OCI-LY1 (cell line): Measurements from ENCODE around the gene SAYSD1.

Experiments
- H2AFZ ChIP-seq: fragments of 200-600 bp; sonication (generic), shearing (Covaris generic); 2 replicates; pipeline ENCODE4 v1.6.0; 2014; ENCODE audit warnings: antibody characterized with exemption, mild to moderate bottlenecking, low read length
- H3F3A ChIP-seq: fragments of 200-600 bp; sonication (generic), shearing (Covaris generic); 2 replicates; pipeline ENCODE4 v1.6.0; 2014; ENCODE audit warnings: mild to moderate bottlenecking, antibody characterized with exemption, low read length, moderate library complexity; ENCODE audit not compliant: insufficient read depth
- H3K27ac ChIP-seq: fragments of 200-600 bp; sonication (generic); 2 replicates; pipeline ENCODE4 v1.5.1; 2014; ENCODE audit warnings: low read length, mixed run types, mild to moderate bottlenecking, low read depth; ENCODE audit not compliant: poor library complexity, severe bottlenecking
- H3K27me3 ChIP-seq: fragments of 200-600 bp; sonication (generic); 2 replicates; pipeline ENCODE4 v1.6.0; 2014; ENCODE audit warnings: antibody characterized with exemption, mild to moderate bottlenecking, low read length, moderate library complexity; ENCODE audit not compliant: insufficient read depth
- H3K36me3 ChIP-seq: fragments of 200-600 bp; sonication (generic); 2 replicates; pipeline ENCODE4 v1.6.1; 2014; ENCODE audit warnings: mild to moderate bottlenecking, antibody characterized with exemption, low read length, moderate library complexity, mixed read lengths; ENCODE audit not compliant: insufficient read depth
- H3K4me1 ChIP-seq: fragments of 200-600 bp; sonication (generic); 2 replicates; pipeline ENCODE4 v1.5.1; 2014; ENCODE audit warnings: mild to moderate bottlenecking, low read length, moderate library complexity; ENCODE audit not compliant: insufficient read depth, severe bottlenecking
- H3K4me2 ChIP-seq: fragments of 200-600 bp; sonication (generic), shearing (Covaris generic); 2 replicates; pipeline ENCODE4 v1.6.1; 2014; ENCODE audit warnings: low read length
- H3K4me3 ChIP-seq: fragments of 200-600 bp; sonication (generic); 2 replicates; pipeline ENCODE4 v1.5.1; 2014; ENCODE audit warnings: low read length, low read depth, mild to moderate bottlenecking, mixed read lengths; ENCODE audit not compliant: poor library complexity, severe bottlenecking
- H3K79me2 ChIP-seq: fragments of 200-600 bp; shearing (Covaris generic); 2 replicates; pipeline ENCODE4 v1.6.1; 2016; ENCODE audit warnings: mixed run types, low read length, mixed read lengths; ENCODE audit not compliant: insufficient read depth
- H3K9ac ChIP-seq: fragments of 200-600 bp; sonication (generic), shearing (Covaris generic); 2 replicates; pipeline ENCODE4 v1.6.1; 2014; ENCODE audit warnings: mild to moderate bottlenecking, low read length, mixed read lengths
- H3K9me2 ChIP-seq: fragments of 200-600 bp; sonication (generic), shearing (Covaris generic); 2 replicates; pipeline ENCODE4 v1.6.1; 2014; ENCODE audit warnings: low read depth, mild to moderate bottlenecking, low read length, mixed read lengths
- H3K9me3 ChIP-seq: fragments of 200-600 bp; shearing (Covaris generic); 2 replicates; pipeline ENCODE4 v1.6.1; 2014; ENCODE audit warnings: low read length, mixed read lengths
- H4K20me1 ChIP-seq: fragments of 200-600 bp; sonication (generic), shearing (Covaris generic); 2 replicates; pipeline ENCODE4 v1.6.0; 2016; ENCODE audit warnings: mild to moderate bottlenecking, low read length; ENCODE audit not compliant: insufficient read depth
- EZH2 ChIP-seq: fragments of 200-600 bp; sonication (generic), shearing (Covaris generic); IDR thresholded peaks from 2 replicates; pipeline ENCODE4 v1.8.0; 2017; ENCODE audit warnings: borderline replicate concordance, mixed run types, mild to moderate bottlenecking, antibody characterized with exemption, low read length, moderate library complexity, mixed read lengths
- TF ChIP-seq, protein P1 (sequence below): fragments of 200-600 bp; sonication (generic), shearing (Covaris generic); IDR thresholded peaks from 2 replicates; pipeline ENCODE4 v1.5.1; 2017; ENCODE audit warnings: mild to moderate bottlenecking, antibody characterized with exemption, low read length, moderate library complexity, mixed read lengths

The SAYSD1 gene

DNA sequence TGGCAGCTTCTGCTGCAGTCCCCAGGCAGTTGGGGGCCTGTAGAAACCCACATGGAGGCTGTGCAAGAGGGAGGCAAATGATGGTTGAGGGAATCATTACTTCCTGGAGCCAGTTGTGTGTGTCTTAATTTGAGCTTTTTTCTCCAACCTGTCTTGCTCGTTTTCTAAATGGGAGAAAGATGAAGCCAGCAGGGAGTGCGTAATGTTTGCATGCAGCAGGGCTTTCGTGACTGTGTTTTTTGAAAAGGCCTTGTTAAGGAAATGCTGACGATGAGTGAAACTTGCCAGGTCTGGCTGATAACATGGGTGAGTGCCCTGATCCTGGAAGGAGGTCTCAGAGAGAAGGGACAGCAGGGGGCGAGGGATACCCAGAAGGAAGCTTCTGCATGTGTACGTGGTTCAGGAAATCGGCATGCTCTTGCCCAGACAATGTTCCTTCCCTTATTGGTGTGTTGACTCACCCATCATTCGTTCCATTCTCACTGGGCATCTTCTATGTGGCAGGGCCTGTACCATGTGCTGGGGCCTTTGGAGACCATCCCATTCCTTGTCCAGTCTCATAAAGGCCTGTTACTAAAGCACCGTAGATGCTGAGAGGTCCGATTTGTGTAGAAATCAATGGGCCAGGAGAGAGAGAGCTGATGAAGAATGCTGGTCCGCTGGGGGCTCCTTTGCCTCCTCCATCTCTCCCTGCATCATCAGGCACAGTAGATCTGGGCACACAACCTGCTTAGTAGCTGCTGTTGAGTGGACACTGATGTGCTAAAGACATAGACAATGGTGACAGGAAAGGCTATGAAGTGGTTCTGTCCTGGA, 39.0 kb downstream of the SAYSD1 start:
- H3K4me2 ChIP-seq: no peak overlapping the region
- no peaks in the 10 kb centered on the region for H3K27me3 ChIP-seq
- H3K27ac ChIP-seq: no peak overlapping the region
- H3K9me3 ChIP-seq: no peaks in the 10 kb centered on the region
- H2AFZ ChIP-seq: no peak overlapping the region
- TF ChIP-seq, protein P1, sequence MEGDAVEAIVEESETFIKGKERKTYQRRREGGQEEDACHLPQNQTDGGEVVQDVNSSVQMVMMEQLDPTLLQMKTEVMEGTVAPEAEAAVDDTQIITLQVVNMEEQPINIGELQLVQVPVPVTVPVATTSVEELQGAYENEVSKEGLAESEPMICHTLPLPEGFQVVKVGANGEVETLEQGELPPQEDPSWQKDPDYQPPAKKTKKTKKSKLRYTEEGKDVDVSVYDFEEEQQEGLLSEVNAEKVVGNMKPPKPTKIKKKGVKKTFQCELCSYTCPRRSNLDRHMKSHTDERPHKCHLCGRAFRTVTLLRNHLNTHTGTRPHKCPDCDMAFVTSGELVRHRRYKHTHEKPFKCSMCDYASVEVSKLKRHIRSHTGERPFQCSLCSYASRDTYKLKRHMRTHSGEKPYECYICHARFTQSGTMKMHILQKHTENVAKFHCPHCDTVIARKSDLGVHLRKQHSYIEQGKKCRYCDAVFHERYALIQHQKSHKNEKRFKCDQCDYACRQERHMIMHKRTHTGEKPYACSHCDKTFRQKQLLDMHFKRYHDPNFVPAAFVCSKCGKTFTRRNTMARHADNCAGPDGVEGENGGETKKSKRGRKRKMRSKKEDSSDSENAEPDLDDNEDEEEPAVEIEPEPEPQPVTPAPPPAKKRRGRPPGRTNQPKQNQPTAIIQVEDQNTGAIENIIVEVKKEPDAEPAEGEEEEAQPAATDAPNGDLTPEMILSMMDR: no peak
- TF ChIP-seq EZH2: no peak
- H3K9me2 ChIP-seq: no peaks in the 10 kb centered on the region
- H3K4me3 ChIP-seq: no peak overlapping the region
- H3K9ac ChIP-seq: no peak overlapping the region
- no peaks in the 10 kb centered on the region for H3F3A ChIP-seq
- no peaks in the 10 kb centered on the region for H3K79me2 ChIP-seq
- H4K20me1 ChIP-seq: no peaks in the 10 kb centered on the region
- no peaks in the 10 kb centered on the region for H3K4me1 ChIP-seq
- no peaks in the 10 kb centered on the region for H3K36me3 ChIP-seq

DNA sequence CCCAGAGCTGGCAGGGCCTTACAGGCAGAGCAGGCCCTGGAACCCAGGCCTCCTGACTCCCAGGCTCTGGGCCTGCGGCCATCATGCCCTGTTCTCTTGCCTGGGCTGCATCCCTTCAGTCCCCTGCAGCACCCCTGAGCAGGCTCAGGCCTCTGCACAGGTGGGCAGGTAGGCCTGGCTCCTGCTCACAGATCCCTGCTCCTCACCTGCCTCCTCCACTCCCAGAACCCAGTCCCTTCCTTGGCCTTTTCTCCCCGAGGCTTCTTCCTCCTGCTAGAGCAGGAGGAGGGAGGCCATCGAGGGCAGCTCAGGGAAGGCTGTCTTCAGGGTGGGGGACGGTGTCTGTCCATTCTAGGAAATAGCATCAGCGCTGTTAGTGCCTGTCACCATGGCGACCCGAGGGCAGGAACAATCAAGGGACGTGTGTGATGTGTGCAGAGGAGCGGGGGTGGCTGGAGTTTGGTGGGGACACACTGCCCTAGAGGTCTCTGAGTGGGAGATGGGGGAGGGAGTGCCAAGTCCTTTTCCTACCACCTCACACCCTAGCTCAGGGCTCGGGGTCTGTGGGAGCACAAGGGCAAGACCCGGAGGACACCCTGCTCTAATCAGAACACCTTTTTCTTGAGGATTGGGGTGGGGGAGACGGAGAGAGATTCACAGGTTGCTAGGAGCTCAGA, 39.8 kb downstream of the SAYSD1 start:
- H2AFZ ChIP-seq: no peak overlapping the region
- no peak for TF ChIP-seq EZH2
- TF ChIP-seq, protein P1: no peak

DNA sequence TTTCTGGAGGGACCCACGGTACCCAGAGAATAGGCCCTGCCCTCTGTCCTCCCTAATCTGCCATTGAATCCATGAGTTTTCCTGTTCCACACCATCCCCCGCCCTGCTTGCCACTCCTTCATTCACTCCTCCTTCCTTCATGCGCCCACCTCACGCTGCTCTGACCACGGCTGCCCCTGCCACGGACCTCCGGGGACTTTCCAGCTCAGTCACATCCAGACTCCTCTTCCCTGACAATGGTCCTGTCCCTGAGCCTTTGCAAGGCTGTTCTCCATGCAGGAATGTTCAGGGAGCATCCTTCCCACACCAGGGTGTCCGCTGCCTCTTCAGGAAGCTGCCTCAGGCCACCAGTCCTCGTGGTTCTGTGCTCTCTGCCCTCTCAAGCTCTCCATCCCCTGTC, 40.5 kb downstream of the SAYSD1 start:
- no peaks in the 10 kb centered on the region for H3F3A ChIP-seq
- H3K27me3 ChIP-seq: no peaks in the 10 kb centered on the region
- TF ChIP-seq, protein P1: no peak
- TF ChIP-seq EZH2: no peak

More for the DNA sequence above, 39.8 kb downstream of the SAYSD1 start:
- Histone ChIP-seq H3K36me3 (no peaks in the 10 kb centered on the region), H3K9me3 (no peaks in the 10 kb centered on the region), H3K79me2 (no peaks in the 10 kb centered on the region), H3K4me3 (no peak overlapping the region), H3K27ac (no peak overlapping the region), H4K20me1 (no peaks in the 10 kb centered on the region), H3K9me2 (no peaks in the 10 kb centered on the region), H3K27me3 (no peaks in the 10 kb centered on the region), H3K4me2 (no peak overlapping the region), H3K9ac (no peak overlapping the region), H3K4me1 (no peaks in the 10 kb centered on the region), H3F3A (no peaks in the 10 kb centered on the region)

More for the DNA sequence above, 40.5 kb downstream of the SAYSD1 start:
- Histone ChIP-seq H3K27ac (no peak overlapping the region), H3K4me1 (no peaks in the 10 kb centered on the region), H3K9me3 (no peaks in the 10 kb centered on the region), H3K4me2 (no peak overlapping the region), H3K36me3 (no peaks in the 10 kb centered on the region), H3K4me3 (no peak overlapping the region), H3K9me2 (no peaks in the 10 kb centered on the region), H4K20me1 (no peaks in the 10 kb centered on the region), H3K9ac (no peak overlapping the region), H3K79me2 (no peaks in the 10 kb centered on the region), H2AFZ (no peak overlapping the region)
